AG04450 (cell line): ENCODE data around the gene HOXB2. TPM values are rescaled to one million over a fixed set of nuclear protein-coding genes. Genes with fewer than 3 reads are reported as not detected.
A peak's percentile ranks its signal among the peaks of the same experiment; 100 is the strongest.

ENCODE experiments used
- CTCF ChIA-PET: fragments of 300-600, 350-600 bp; formaldehyde crosslinking; extraction: SDS; loops from one replicate; lab custom pipeline; 2022; ENCODE audit warnings: antibody characterized with exemption, inconsistent platforms; lab: Charles Lee
- POLR2A ChIA-PET: fragments of 350-600 bp; formaldehyde crosslinking; extraction: SDS; loops from one replicate; lab custom pipeline; 2021; ENCODE audit warnings: antibody characterized with exemption, inconsistent platforms; lab: Yijun Ruan, JAX
- DNase-seq: peaks from one replicate; pipeline ENCODE4 v3.0.0-alpha.2; 2011; ENCODE audit warnings: low read depth, low spot score
- H3K27ac ChIP-seq: one replicate; pipeline ENCODE4 v1.5.1; 2012; ENCODE audit warnings: low read depth, low read length, control low read depth
- H3K27me3 ChIP-seq: one replicate; pipeline ENCODE4 v1.6.0; 2012; ENCODE audit warnings: low read length; ENCODE audit not compliant: control insufficient read depth, insufficient read depth
- H3K4me3 ChIP-seq: 2 replicates; pipeline ENCODE4 v1.5.1; 2011; ENCODE audit warnings: mild to moderate bottlenecking, low read depth, low read length, control low read depth
- H3K9me3 ChIP-seq: 2 replicates; pipeline ENCODE4 v1.5.1; 2012; ENCODE audit warnings: low read length; ENCODE audit not compliant: control insufficient read depth, insufficient read depth
- CTCF ChIP-seq: IDR thresholded peaks from 2 replicates; pipeline ENCODE4 v1.5.1; 2011; ENCODE audit warnings: low read depth, low read length, control low read depth, inconsistent platforms
- polyA plus RNA-seq: library from polyadenylated mRNA; depleted of rRNA; stranded (reverse); fragments of >200 nt; gene quantifications from 2 replicates; pipeline ENCODE4 v1.2.3, GENCODE V29; 2011

The HOXB2 gene
- polyA plus RNA-seq, 1 experiment, result 16.3 TPM

GRCh38 chr17:48567209-48567608 lies 22.3 kb upstream of the HOXB2 start:
- no peaks in the 10 kb centered on the region for H3K27me3 ChIP-seq
- H3K27ac ChIP-seq, result peak overlapping the region; percentile 83
- CTCF ChIA-PET, result interaction anchor here (0.6 to 3.3 kb wide), 6 partner anchors 16 to 231 kb away, joined by 3 to 13 read pairs (median 4); partner anchors contain the start of gene HOXB5
- H3K9me3 ChIP-seq, result no peaks in the 10 kb centered on the region
- POLR2A ChIA-PET, result interaction anchor here (1.0 to 4.5 kb wide), 3 partner anchors 9 to 15 kb away, joined by 3 to 40 read pairs (median 3); no protein-coding TSS in a partner anchor
- H3K4me3 ChIP-seq, result peak overlapping the region; percentile 90; the same call in 1 of the 2 replicates
- DNase-seq, result no peak
- no peak for TF ChIP-seq CTCF

- H3K27me3 ChIP-seq, result no peaks in the 10 kb centered on the region
- CTCF ChIA-PET, result interaction anchor here (0.6 to 3.3 kb wide), 4 partner anchors 80 to 433 kb away, joined by 3 to 13 read pairs (median 4); no protein-coding TSS in a partner anchor
Observed at GRCh38 chr17:48566717-48567116, 21.8 kb upstream of the HOXB2 start.

GRCh38 chr17:48565925-48566710 lies 21.2 kb upstream of the HOXB2 start:
- TF ChIP-seq CTCF, result no peak
- Histone ChIP-seq H3K4me3 (peak overlapping the region; percentile 65), H3K27me3 (no peaks in the 10 kb centered on the region), H3K9me3 (no peaks in the 10 kb centered on the region), H3K27ac (peak overlapping the region; percentile 83)
- ChIA-PET CTCF (interaction anchor here (0.6 to 1.9 kb wide), 3 partner anchors 215 to 433 kb away, joined by 3 to 5 read pairs (median 5); no protein-coding TSS in a partner anchor), POLR2A (interaction anchor here (0.8 to 1.6 kb wide), 4 partner anchors 10 to 25 kb away, joined by 3 to 12 read pairs (median 4); no protein-coding TSS in a partner anchor)
- no peak for DNase-seq

More at GRCh38 chr17:48566717-48567116, 21.8 kb upstream of the HOXB2 start:
- Histone ChIP-seq H3K27ac (peak overlapping the region; percentile 83), H3K9me3 (no peaks in the 10 kb centered on the region), H3K4me3 (peak overlapping the region; percentile 20)
- TF ChIP-seq CTCF, result no peak
- POLR2A ChIA-PET, result interaction anchor here (0.8 to 1.6 kb wide), 3 partner anchors 11 to 24 kb away, joined by 3 to 12 read pairs (median 3); no protein-coding TSS in a partner anchor
- no peak for DNase-seq

- Histone ChIP-seq H3K27me3 (no peaks in the 10 kb centered on the region), H3K4me3 (peak overlapping the region; percentile 65), H3K27ac (peak overlapping the region; percentile 83), H3K9me3 (no peaks in the 10 kb centered on the region)
- ChIA-PET CTCF (interaction anchor here (1.8 kb wide), 1 partner anchor 214 kb away, joined by 5 read pairs; no protein-coding TSS in a partner anchor), POLR2A (interaction anchor here (1.1 kb wide), 1 partner anchor 14 kb away, joined by 3 read pairs; no protein-coding TSS in a partner anchor)
- no peak for TF ChIP-seq CTCF
- DNase-seq, result no peak
Observed at GRCh38 chr17:48565022-48565554, 20.2 kb upstream of the HOXB2 start.
